Lung microvascular endothelial cell (primary cell): ENCODE measurements around the gene TMCC2. TPM values are rescaled to one million over a fixed set of nuclear protein-coding genes. Genes with fewer than 3 reads are reported as not detected.
A peak's percentile ranks its signal among the peaks of the same experiment; 100 is the strongest.
"Not testable (repeated sequence)": the region's sequence is repeated elsewhere in the genome, so short reads cannot be mapped to it uniquely, and the experiment has no call there.

Experiments used
- DNase-seq, 2 donors: peaks; one replicate each; pipeline versions ENCODE4 v3.0.0 to v3.0.0-alpha.2; 2010; ENCODE audit warnings: low read depth in 2 of 2
- total RNA-seq: library from RNA; depleted of rRNA; stranded (reverse); fragments of >200 nt; gene quantifications from 2 replicates; pipeline ENCODE4 v1.2.1, GENCODE V29; 2014

Gene TMCC2
- total RNA-seq, 1 donor from 2014 or later: 0.40 TPM

DNA sequence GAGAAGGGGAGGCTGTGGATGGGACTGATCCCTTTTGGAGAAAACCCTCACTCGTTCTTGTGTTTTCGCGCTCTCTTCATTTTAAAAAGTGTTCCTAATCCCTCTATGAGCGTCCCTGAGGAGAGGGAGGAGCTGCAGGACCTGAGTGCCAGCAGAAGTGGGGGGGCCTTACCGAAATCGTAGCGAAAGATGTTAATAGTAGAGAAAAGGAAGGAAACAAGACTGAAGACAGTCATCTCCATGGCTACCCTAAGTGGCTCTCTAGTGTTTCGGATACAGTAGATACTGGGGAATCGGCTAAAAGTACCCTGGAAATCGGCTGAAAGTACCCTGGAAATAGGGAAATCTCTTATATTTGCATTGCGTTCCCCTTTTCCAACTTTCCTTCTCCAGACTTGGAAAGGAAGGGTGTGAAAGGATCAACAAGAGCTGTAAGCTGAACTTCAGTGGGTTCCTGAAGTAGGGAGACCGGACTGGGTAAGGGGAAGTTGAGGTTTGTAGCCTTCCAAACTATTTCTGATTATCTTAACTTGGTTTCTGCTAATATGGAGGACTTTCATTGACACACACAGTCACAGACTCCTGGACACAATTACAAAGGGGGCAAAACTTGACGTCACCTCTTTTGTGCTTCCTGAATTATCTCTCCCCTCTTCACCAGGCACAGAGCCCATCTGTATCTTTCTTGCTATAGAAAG, 15.8 kb upstream of the TMCC2 start:
- no peak for DNase-seq

DNA sequence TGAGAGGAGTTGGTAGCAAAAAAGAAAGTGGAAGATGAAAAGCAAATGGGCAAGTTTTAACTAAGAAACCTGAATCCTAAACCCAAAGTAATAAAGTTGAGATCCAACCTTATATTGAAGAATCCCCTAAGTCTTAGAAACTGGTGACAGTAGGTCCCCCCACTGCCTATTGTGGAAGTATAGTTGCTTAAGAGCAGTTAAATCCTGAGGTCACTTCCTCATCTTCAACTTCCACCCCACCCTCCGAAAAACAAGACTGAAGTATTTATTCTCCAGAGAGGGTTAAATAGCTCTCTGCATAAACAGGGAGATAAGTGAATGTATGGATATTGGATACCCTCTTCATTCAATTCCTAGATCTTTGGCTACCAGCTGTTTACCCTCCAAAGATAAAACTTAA, 13.0 kb upstream of the TMCC2 start:
- no peak for DNase-seq

DNA sequence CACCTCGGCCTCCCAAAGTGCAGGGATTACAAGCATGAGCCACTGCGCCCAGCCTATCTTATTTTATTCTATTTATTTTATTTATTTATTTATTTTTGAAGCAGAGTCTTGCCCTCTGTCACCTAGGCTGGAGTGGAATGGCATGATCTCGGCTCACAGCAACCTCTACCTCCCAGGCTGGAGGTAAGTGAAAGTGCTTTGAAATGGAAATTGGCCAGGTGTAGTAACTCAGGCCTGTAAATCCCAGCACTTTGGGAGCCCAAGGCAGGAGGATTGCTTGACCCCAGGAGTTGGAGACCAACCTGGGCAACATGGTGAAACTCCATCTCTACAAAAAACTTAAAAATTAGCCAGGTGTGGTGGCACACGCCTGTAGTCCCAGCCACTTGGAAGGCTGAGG, 11.2 kb upstream of the TMCC2 start:
- no peak for DNase-seq

- DNase-seq: no peak
Observed at GRCh38 chr1:205217418-205217817, 10.3 kb upstream of the TMCC2 start.

DNA sequence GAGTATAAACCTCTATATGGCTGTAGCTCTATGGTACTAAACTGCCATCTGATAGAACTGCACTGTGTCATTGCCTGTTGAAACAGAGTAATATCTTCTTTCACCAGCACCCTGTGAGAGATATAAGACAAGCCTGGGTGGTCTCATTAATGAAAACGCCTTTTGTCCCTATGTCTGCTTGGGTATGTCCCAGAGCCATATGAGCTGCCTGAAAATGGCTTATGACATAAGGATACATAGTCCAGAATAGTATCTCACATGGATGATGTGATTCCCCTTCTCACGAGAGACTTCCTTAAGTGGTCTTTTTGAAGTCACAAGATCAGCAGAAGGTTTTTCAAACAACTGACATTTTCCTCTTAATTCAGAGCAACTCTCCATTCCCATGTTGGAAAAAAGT, 7.3 kb upstream of the TMCC2 start:
- DNase-seq: no peak

- no peak for DNase-seq
Observed at GRCh38 chr1:205224736-205225135, 3.0 kb upstream of the TMCC2 start.

GRCh38 chr1:205225901-205226765, 1.6 kb upstream of the TMCC2 start:
- no peak for DNase-seq

DNA sequence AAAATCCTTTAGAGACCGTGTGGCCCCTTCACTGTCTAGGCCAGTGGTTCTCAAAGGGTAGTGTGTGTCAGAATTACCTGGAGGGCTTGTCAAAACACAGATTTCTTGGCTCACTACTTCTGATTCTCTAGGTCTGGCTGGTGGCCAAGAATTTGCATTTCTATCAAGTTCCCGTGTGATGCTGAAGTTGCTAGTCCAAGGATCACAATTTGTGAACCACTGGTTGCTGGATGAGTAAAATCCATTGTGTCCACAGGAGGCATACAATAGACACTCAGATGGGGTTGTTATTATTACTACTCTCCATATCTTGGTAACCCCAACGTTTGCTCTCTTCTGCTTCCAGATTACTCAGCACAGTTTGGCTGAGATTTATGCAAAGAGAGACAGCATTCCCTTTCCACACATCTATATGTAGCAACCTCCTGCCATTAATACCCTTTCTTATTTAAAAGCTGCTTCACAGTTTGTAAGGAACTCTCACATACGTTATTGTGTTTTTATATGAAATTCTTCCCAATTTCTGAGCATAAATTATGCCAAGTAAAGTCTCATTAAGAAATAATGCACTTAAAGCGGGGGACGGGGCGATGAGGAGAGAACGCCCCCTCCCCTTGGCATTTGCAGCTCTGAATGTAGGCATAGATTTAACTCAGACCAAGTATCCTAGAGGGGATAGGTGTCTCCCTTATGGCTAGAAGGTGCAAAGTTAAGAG, 720 bp upstream of the TMCC2 start:
- DNase-seq: peak in 1 of 2 donors; percentile 19

GRCh38 chr1:205228093-205228521, 361 bp downstream of the TMCC2 start:
- no peak for DNase-seq

DNA sequence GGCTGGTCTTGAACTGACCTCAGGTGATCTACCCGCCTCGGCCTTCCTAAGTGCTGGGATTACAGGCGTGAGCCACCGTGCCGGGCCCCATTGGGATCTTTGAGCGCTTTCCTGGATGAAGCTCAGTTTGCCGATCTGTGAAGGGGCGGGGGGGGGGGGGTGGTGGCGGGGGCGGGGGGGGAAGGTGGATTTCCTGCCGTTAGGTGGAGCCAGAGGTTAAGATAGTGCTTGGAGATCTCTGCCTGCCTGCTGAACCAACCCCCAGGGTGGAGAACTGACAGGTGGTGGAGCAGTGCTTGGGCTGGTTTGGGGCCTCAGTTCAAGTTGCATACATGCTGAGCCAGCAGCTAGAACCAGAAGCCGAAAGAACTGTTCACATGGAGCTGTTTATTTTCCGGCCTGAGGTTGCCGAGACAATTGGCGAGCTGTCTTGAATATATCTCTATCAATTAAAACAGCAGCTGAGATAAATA, 1.7 kb downstream of the TMCC2 start:
- peak; percentile 33 to 36 for DNase-seq

- DNase-seq: no peak
Observed at GRCh38 chr1:205229916-205230700, 2.4 kb downstream of the TMCC2 start.

- DNase-seq: no peak
Observed at GRCh38 chr1:205230982-205231381, 3.2 kb downstream of the TMCC2 start.

DNA sequence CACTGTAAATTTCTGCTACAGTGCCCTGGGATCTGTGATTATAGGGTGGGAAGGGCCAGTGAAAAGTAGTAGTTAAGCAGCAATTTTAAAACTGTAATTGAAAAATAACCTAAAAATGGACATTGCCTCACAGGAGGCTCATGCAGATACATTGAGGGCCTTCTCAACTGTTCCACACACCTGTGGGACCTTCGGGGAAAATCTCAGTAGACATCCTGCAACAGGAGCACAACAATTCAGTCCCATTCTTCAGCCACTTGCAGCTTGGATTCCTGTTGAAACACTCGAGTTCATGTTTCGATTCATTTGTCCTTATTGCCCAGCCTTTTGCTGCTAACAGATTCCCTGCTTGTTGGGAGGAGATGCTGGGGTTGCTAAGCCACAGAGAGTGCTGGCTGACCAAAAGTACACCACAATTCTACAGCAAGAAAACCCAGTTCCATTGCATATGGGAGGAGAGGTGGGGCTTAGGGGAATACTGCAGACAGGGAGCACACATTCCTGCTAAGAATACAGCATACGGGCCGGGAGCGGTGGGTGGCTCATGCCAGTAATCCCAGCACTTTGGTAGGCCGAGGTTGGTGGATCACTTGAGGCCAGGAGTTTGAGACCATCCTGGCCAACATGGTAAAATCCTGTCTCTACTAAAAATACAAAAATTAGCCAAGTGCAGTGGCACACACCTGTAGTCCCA, 4.5 kb downstream of the TMCC2 start:
- DNase-seq: no peak

DNA sequence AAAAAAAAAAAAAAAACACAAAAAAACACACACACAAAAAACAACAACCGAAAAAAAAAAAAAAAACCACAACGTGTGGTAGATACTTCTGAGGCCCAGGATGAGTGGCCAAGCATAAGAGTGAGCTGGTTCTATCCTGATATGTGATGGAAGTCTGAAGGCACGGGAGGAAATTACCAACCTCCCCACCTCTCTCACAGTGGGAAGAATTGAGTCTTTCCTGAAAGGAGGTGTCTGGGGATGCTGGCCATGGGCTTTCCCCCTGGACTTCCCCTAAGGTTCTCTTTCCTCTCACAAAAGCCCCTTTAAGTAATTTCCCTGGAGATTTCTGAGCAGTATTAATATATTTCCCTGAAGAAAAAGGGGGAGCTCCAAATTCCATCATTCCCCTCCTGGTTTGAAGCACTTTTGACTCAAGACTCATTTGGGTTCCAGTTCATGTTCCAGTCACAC, 5.2 kb downstream of the TMCC2 start:
- no peak for DNase-seq

DNA sequence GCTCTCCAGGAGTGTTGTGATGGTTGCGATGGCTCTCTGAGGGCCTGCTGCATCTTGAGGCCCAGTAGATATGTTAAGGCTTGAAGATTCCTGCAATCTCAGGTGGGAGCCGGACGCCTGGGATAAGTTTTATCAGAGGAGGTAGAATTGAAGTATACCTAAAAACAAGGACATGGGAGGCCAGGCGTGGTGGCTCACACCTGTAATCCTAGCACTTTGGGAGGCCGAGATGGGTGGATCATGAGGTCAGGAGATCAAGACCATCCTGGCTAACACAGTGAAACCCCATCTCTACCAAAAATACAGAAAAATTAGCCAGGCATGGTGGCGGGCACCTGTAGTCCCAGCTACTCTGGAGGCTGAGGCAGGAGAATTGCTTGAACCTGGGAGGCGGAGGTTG, 6.2 kb downstream of the TMCC2 start:
- DNase-seq: not testable (repeated sequence)

GRCh38 chr1:205235951-205236350, 8.2 kb downstream of the TMCC2 start:
- no peak for DNase-seq

GRCh38 chr1:205236526-205236925, 8.8 kb downstream of the TMCC2 start:
- DNase-seq: no peak

DNA sequence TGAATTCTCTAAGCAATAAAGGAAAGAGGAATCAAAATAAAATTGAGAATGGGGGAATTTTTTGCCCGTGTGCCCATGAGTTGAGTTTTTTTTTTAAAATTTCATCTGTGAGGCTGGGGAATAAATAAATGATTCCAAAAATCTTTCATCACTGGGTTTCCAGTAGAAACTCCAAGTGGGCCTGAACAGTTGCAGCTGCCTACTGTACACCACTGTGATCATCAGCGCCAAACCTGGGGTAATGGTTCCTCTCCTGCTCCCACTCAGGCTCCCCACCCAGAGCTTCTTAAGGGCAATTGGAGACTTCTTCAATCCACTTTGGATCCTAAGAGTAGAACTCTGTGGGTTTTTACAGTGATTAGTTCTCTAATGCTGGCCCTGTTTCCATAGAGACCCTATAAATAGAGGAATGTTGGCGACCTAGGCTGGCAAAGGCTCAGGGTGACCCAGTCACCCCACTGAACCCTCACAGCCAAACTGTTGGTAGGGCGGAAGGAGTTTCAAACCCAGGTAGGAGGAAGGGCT, 9.3 kb downstream of the TMCC2 start:
- no peak for DNase-seq

DNA sequence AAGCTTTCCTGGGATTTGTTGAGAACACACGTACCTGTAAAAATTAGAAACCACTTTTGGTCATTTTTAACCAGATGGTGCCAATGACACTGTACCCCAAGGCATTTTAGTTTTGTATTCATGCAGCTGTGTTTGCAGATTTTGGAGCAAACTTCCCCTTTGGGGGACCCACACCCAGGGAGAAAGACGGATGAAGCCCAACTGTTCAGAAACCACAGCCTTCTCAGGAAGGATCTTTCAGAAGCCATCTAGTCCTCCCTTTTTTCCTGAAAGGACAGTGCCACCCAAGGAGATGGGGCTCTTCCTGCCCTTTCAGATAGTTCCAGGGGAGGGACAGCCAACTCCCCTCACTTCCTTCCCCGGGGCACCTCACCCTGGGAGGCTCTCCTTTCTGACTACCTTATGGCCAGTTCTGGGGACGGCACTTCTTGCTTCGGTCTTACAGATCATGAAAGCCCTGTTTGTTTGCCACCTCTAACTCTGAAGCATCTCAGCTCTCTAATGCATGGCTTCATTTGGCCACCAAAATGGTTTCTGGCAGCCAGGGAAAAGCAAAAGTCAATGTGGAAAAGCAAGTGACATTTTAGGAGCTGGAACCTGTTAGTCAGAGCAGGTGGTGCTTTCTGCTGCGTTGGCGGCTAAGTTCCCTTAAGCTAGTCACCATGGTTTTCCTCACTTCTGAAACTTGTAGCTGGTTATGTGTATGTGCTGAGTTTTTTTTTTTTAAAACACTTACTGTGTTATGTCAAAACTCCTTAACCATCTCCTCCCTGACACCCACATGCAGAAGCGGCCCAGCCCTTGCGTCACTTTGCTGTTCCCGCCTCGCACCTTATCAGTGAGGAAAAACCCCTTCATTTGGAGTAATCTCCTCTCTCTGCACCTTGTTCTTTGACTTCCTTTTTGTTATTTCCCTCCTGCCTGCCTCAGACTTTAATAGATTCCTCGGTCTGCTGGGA, 10.1 kb downstream of the TMCC2 start:
- no peak for DNase-seq
